PC-9 (cell line): ENCODE results near the gene RBMS3. TPM values are rescaled to one million over a fixed set of nuclear protein-coding genes. Genes with fewer than 3 reads are reported as not detected.
"Not testable (repeated sequence)": the region's sequence is repeated elsewhere in the genome, so short reads cannot be mapped to it uniquely, and the experiment has no call there.

Source experiments
- BruUV-seq: library from RNA; stranded (reverse); fragments of 400-500 nt; replicated peaks from 2 replicates; lab custom pipeline; 2021; lab: Mats Ljungman, UMichigan
- CTCF ChIA-PET: fragments of 300-600 bp; sonication (Branson Sonifier 250); formaldehyde crosslinking; loops from one replicate; lab custom pipeline; 2022; ENCODE audit warnings: antibody characterized with exemption; lab: Charles Lee
- POLR2A ChIA-PET: fragments of 300-600 bp; sonication (Branson Sonifier 250); formaldehyde crosslinking; loops from one replicate; lab custom pipeline; 2022; ENCODE audit warnings: antibody characterized with exemption; ENCODE audit not compliant: unreplicated experiment; lab: Charles Lee
- DNase-seq, 2 experiments: peaks; one replicate each; pipeline versions ENCODE4 v3.0.0 to v3.0.0-alpha.2; 2015 to 2022; ENCODE audit warnings: mixed read lengths in 1 of 2
- H2AFZ ChIP-seq: fragments of 200-600 bp; sonication (generic); 2 replicates; pipeline ENCODE4 v1.8.1; 2017; ENCODE audit warnings: antibody characterized with exemption
- H3F3A ChIP-seq: fragments of 200-600 bp; sonication (generic); 2 replicates; pipeline ENCODE4 v1.8.1; 2017; ENCODE audit warnings: antibody characterized with exemption, mild to moderate bottlenecking, low read depth; ENCODE audit not compliant: insufficient read depth
- H3K27ac ChIP-seq: fragments of 200-600 bp; sonication (generic); 2 replicates; pipeline ENCODE4 v1.6.1; 2016; ENCODE audit warnings: mixed run types
- H3K27me3 ChIP-seq: fragments of 200-600 bp; sonication (generic); 2 replicates; pipeline ENCODE4 v1.6.1; 2016; ENCODE audit warnings: low read depth, mixed run types; ENCODE audit not compliant: insufficient read depth
- H3K36me3 ChIP-seq: fragments of 200-600 bp; sonication (generic); 2 replicates; pipeline ENCODE4 v1.6.1; 2016; ENCODE audit warnings: low read depth, mixed run types
- H3K4me1 ChIP-seq: fragments of 200-600 bp; sonication (generic); replicated peaks from 2 replicates; pipeline ENCODE4 v1.6.1; 2016; ENCODE audit warnings: mixed run types; ENCODE audit not compliant: insufficient read depth
- H3K4me2 ChIP-seq: fragments of 200-600 bp; sonication (generic); 2 replicates; pipeline ENCODE4 v1.6.1; 2017; ENCODE audit warnings: mixed run types
- H3K4me3 ChIP-seq: fragments of 200-600 bp; sonication (generic); 2 replicates; pipeline ENCODE4 v1.6.1; 2016; ENCODE audit warnings: mixed run types
- H3K79me2 ChIP-seq: fragments of 200-600 bp; sonication (generic); 2 replicates; pipeline ENCODE4 v1.6.1; 2017; ENCODE audit warnings: low read depth, mixed run types
- H3K9me2 ChIP-seq: fragments of 200-600 bp; sonication (generic); 2 replicates; pipeline ENCODE4 v1.8.1; 2017; ENCODE audit warnings: mild to moderate bottlenecking; ENCODE audit not compliant: insufficient read depth
- H3K9me3 ChIP-seq: fragments of 200-600 bp; sonication (generic); 2 replicates; pipeline ENCODE4 v1.8.1; 2016; ENCODE audit warnings: low read depth; ENCODE audit not compliant: insufficient read depth
- H4K20me1 ChIP-seq: fragments of 200-600 bp; sonication (generic); 2 replicates; pipeline ENCODE4 v1.8.1; 2017; ENCODE audit not compliant: insufficient read depth
- EZH2 ChIP-seq: fragments of 200-600 bp; sonication (generic); IDR thresholded peaks from 2 replicates; pipeline ENCODE4 v1.8.0; 2017; ENCODE audit warnings: antibody characterized with exemption, low read depth
- intact Hi-C: fragments of 100-400 bp; cut with micrococcal nuclease; formaldehyde crosslinking; loops from one replicate; pipeline ENCODE4 v1.10.0; 2022; ENCODE audit not compliant: unreplicated experiment
- total RNA-seq: library from RNA; stranded (reverse); gene quantifications from 2 replicates; pipeline ENCODE4 v1.2.3, GENCODE V29; 2021
- TF ChIP-seq, protein P1 (sequence below): fragments of 200-600 bp; sonication (generic); conservative IDR thresholded peaks from 2 replicates; pipeline ENCODE4 v1.6.1; 2017; ENCODE audit warnings: mixed run types, antibody characterized with exemption, mild to moderate bottlenecking, moderate library complexity

RBMS3 gene
- total RNA-seq, 1 experiment from 2014 or later: 3.5 TPM

DNA sequence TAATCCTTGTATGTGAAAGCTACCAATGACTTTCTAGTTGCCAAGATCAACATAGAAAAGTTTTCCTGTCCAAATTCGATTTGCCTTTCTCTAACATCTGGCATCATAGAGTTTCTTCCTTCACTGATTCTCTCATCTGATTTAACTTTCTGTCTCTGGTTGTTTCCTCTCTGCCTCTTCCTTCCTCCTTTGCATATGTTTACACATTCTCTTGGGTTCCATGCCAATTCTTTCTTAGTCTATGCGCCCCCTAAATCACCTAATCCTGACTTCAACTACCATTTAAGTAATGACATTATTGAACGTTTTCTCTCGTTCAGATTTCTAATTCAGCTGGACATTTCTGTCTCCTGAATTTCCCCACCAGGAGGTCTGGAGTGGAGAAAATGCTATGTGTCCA is 763.6 kb downstream of the RBMS3 start:
- H3K9me2 ChIP-seq: no peaks in the 10 kb centered on the region
- ChIA-PET POLR2A (no interaction called here), CTCF (interaction anchor here (0.6 kb wide), 1 partner anchor 568 kb away, joined by 6 read pairs; no protein-coding TSS in a partner anchor)
- H3K4me3 ChIP-seq: no peak overlapping the region
- TF ChIP-seq, protein P1, sequence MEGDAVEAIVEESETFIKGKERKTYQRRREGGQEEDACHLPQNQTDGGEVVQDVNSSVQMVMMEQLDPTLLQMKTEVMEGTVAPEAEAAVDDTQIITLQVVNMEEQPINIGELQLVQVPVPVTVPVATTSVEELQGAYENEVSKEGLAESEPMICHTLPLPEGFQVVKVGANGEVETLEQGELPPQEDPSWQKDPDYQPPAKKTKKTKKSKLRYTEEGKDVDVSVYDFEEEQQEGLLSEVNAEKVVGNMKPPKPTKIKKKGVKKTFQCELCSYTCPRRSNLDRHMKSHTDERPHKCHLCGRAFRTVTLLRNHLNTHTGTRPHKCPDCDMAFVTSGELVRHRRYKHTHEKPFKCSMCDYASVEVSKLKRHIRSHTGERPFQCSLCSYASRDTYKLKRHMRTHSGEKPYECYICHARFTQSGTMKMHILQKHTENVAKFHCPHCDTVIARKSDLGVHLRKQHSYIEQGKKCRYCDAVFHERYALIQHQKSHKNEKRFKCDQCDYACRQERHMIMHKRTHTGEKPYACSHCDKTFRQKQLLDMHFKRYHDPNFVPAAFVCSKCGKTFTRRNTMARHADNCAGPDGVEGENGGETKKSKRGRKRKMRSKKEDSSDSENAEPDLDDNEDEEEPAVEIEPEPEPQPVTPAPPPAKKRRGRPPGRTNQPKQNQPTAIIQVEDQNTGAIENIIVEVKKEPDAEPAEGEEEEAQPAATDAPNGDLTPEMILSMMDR: no peak
- TF ChIP-seq EZH2: no peak
- no peaks in the 10 kb centered on the region for H3F3A ChIP-seq
- no peaks in the 10 kb centered on the region for H3K9me3 ChIP-seq
- H3K27me3 ChIP-seq: no peaks in the 10 kb centered on the region
- no peaks in the 10 kb centered on the region for H3K4me1 ChIP-seq
- no peak overlapping the region for H3K4me2 ChIP-seq
- H3K79me2 ChIP-seq: no peaks in the 10 kb centered on the region
- no peaks in the 10 kb centered on the region for H3K36me3 ChIP-seq
- H4K20me1 ChIP-seq: no peaks in the 10 kb centered on the region
- no peak overlapping the region for H2AFZ ChIP-seq
- H3K27ac ChIP-seq: no peak overlapping the region
- no peak for DNase-seq
- intact Hi-C loops: loop anchor here (5.0 kb wide), 1 partner anchor 1088 kb away; no protein-coding TSS in a partner anchor
- no TSS peak for BruUV-seq

DNA sequence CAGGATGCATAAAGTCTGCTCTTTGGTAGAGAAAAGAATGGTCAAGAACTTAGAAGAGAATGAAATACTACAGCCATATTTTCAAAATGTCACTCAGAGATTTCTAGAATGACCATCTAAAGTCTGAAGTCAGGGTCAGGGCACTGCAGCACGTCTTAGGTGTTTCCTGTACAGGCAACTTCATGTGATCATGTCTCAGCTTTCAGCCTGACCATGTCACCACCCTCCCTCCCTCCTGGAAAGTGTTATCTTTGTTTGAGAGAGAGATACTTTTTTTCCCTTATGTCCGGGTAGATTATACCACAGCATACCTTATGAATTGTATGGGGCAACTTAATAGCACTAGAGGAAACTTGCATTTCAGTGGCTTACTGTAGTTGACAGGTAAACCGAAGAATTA is 767.6 kb downstream of the RBMS3 start:
- DNase-seq: no peak
- no peaks in the 10 kb centered on the region for H3F3A ChIP-seq
- no peak overlapping the region for H3K4me3 ChIP-seq
- POLR2A ChIA-PET: no interaction called here
- H3K27me3 ChIP-seq: no peaks in the 10 kb centered on the region
- H3K4me2 ChIP-seq: no peak overlapping the region
- no peak for TF ChIP-seq EZH2
- TF ChIP-seq, protein P1: no peak
- H4K20me1 ChIP-seq: no peaks in the 10 kb centered on the region
- no peaks in the 10 kb centered on the region for H3K9me3 ChIP-seq
- CTCF ChIA-PET: no interaction called here
- H2AFZ ChIP-seq: no peak overlapping the region
- no peak overlapping the region for H3K27ac ChIP-seq
- no peaks in the 10 kb centered on the region for H3K9me2 ChIP-seq
- BruUV-seq: no TSS peak
- no peaks in the 10 kb centered on the region for H3K36me3 ChIP-seq
- intact Hi-C loops: no loop called here
- H3K79me2 ChIP-seq: no peaks in the 10 kb centered on the region
- no peaks in the 10 kb centered on the region for H3K4me1 ChIP-seq

DNA sequence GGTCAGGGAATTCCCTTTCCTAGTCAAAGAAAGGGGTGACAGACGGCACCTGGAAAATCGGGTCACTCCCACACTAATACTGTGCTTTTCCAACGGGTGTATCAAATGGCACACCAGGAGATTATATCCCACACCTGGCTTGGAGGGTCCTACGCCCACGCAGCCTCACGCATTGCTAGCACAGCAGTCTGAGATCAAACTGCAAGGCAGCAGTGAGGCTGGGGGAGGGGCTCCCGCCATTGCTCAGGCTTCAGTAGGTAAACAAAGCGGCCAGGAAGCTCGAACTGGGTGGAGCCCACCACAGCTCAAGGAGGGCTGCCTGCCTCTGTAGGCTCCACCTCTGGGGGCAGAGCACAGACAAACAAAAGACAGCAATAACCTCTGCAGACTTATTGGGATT is 769.2 kb downstream of the RBMS3 start:
- H2AFZ ChIP-seq, CTCF ChIA-PET, H3K27me3 ChIP-seq, H3K79me2 ChIP-seq, BruUV-seq, H3K4me1 ChIP-seq, H3K36me3 ChIP-seq, H3F3A ChIP-seq, H3K9me2 ChIP-seq, DNase-seq, H3K27ac ChIP-seq, H4K20me1 ChIP-seq, H3K9me3 ChIP-seq, H3K4me3 ChIP-seq, POLR2A ChIA-PET, H3K4me2 ChIP-seq, intact Hi-C loops: not testable (repeated sequence)

DNA sequence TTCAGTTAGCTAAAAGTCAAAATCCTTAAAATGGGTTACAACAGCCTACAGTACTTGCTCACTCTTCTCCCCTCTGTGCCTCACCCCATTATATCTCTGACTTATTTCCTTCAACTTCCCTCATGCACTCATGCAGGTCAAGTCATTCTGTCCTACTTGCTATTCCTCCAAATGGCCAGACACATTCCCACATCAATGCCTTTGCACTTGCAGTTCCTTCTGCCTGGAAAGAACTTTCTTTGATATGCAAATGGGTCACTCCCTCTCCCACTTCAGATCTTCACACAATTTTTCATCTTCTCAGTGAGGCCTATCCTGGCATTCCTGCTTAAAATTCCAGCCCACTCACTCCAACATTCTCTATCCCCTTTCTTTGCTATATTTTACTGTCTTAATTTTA is 778.4 kb downstream of the RBMS3 start:
- Histone ChIP-seq H2AFZ (no peak overlapping the region), H3K36me3 (no peaks in the 10 kb centered on the region), H4K20me1 (no peaks in the 10 kb centered on the region), H3K79me2 (no peaks in the 10 kb centered on the region), H3K27me3 (no peaks in the 10 kb centered on the region), H3K4me2 (no peak overlapping the region), H3K4me3 (no peak overlapping the region), H3K4me1 (no peaks in the 10 kb centered on the region), H3F3A (no peaks in the 10 kb centered on the region), H3K9me3 (no peaks in the 10 kb centered on the region), H3K9me2 (no peaks in the 10 kb centered on the region), H3K27ac (no peak overlapping the region)
- POLR2A ChIA-PET: no interaction called here
- CTCF ChIA-PET: no interaction called here
- no peak for DNase-seq
- BruUV-seq: no TSS peak
- intact Hi-C loops: no loop called here
- TF ChIP-seq, protein P1: no peak
- no peak for TF ChIP-seq EZH2
